IPS-15b (cell line): Measurements from ENCODE around the gene ZFYVE19.

Source experiments
- H3K27me3 ChIP-seq: one replicate; pipeline ENCODE4 v1.6.1; 2013; ENCODE audit warnings: low read length; ENCODE audit not compliant: control insufficient read depth, insufficient read depth
- H3K36me3 ChIP-seq: one replicate; pipeline ENCODE4 v1.6.1; 2013; ENCODE audit warnings: low read length; ENCODE audit not compliant: control insufficient read depth, insufficient read depth
- H3K4me1 ChIP-seq: one replicate; pipeline ENCODE4 v1.6.1; 2013; ENCODE audit warnings: mild to moderate bottlenecking, low read length; ENCODE audit not compliant: control insufficient read depth, insufficient read depth
- H3K4me3 ChIP-seq: one replicate; pipeline ENCODE4 v1.5.1; 2013; ENCODE audit warnings: low read depth, low read length
- H3K9ac ChIP-seq: one replicate; pipeline ENCODE4 v1.6.1; 2013; ENCODE audit warnings: low read depth, mild to moderate bottlenecking, low read length
- H3K9me3 ChIP-seq: one replicate; pipeline ENCODE4 v1.6.1; 2013; ENCODE audit warnings: mild to moderate bottlenecking, low read length; ENCODE audit not compliant: control insufficient read depth, insufficient read depth

Gene ZFYVE19

DNA sequence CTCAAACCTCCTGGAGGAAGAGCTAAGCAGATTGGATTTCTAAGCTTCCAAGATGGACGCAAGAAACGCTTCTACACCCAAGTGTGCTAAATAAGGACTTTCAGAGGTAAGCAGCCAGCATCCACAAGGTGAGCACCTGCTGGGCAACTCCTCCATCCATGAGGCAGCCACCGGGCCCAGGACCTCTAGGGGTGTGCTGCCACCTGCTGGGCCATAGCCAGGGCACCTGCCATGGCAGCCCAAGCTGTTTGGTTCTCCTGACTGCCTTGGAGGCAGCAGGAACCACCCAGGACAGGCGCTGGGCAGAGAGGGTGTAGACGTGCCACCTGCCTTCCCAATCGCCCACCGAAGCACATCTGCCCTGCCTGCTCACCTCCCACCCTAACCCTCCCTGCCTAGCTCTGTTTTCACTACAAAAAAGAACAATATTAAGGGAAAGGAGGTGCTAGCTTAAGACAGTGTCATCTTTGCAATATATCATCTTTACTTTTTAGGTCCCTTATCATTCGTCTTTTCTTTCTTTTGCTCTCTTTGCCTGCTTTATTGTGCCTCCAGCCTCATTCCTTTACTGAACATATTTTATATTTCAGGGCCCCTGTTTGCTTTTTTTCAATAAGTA, 24.2 kb upstream of the ZFYVE19 start:
- H3K9ac ChIP-seq: no peak overlapping the region
- peaks cover 20% of the 10 kb centered on the region for H3K4me1 ChIP-seq
- H3K27me3 ChIP-seq: no peaks in the 10 kb centered on the region
- H3K9me3 ChIP-seq: no peaks in the 10 kb centered on the region
- peaks cover 3% of the 10 kb centered on the region for H3K36me3 ChIP-seq
- H3K4me3 ChIP-seq: no peak overlapping the region

DNA sequence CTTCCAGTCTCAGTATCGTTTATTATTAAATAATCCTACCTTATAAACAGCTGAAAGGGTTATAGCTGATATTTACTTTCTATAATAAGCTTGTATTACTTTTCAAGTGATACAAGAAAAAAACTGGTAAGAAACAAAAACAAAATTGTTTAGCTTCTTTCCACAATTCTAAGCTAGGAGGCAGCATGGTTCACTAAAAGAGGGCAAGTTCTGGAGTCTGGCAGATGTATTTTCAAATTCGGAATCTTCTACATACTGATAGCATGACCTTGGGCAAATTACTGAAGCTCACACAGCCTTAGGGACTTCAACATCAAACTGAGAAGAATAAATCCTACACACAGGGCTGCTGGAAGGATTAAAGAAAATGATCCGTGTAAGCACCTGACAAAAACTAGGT, 21.7 kb upstream of the ZFYVE19 start:
- no peak overlapping the region for H3K4me3 ChIP-seq
- H3K9me3 ChIP-seq: no peaks in the 10 kb centered on the region
- H3K27me3 ChIP-seq: no peaks in the 10 kb centered on the region
- peaks cover 31% of the 10 kb centered on the region for H3K4me1 ChIP-seq
- no peak overlapping the region for H3K9ac ChIP-seq
- no peaks in the 10 kb centered on the region for H3K36me3 ChIP-seq

DNA sequence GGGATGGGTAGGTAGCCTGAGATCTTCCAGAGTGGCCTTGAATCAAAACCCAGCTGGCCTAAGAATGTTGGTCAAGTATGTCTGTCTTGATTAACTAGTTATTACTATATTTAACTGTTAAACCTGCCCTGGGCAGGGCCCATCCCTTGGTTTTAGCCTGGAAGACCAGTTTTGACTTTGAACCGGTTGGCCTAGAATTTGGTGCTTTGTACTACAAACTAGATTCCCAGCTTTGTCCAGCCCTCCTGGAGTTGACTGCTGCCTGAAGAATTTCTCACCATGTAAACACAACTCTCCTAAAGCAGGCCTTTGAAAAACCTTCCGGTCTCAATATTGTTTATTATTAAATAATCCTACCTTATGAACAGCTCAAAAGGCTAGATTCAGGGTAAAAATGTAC, 21.1 kb upstream of the ZFYVE19 start:
- Histone ChIP-seq H3K4me3 (no peak overlapping the region), H3K4me1 (peaks cover 31% of the 10 kb centered on the region), H3K36me3 (no peaks in the 10 kb centered on the region), H3K9ac (no peak overlapping the region), H3K27me3 (no peaks in the 10 kb centered on the region), H3K9me3 (no peaks in the 10 kb centered on the region)

DNA sequence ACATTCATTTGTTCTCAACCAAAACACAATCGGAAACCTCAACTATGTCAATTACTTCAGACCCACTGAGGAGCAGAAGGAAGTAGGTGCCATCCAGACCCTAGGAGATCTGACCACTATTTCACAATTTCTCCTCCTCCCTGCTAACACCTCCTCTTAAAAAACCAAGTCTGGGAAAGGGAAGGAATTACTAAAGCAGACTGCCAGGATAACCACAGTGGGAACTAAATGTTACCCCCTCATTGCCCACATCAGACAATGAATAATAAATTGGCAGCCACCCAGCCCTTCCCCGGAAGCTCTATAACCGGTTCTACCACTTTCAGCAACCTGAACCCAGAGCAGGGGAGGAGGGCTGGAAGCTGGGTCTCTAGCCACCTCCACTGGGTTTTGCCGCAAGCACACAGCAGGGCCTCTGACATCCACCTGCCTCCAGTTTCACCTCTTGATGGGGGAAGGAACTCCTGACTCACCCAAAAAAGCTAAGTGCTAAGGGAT, 19.5 kb upstream of the ZFYVE19 start:
- H3K9me3 ChIP-seq: no peaks in the 10 kb centered on the region
- H3K4me1 ChIP-seq: peaks cover 30% of the 10 kb centered on the region
- no peak overlapping the region for H3K4me3 ChIP-seq
- H3K9ac ChIP-seq: no peak overlapping the region
- no peaks in the 10 kb centered on the region for H3K27me3 ChIP-seq
- H3K36me3 ChIP-seq: no peaks in the 10 kb centered on the region

DNA sequence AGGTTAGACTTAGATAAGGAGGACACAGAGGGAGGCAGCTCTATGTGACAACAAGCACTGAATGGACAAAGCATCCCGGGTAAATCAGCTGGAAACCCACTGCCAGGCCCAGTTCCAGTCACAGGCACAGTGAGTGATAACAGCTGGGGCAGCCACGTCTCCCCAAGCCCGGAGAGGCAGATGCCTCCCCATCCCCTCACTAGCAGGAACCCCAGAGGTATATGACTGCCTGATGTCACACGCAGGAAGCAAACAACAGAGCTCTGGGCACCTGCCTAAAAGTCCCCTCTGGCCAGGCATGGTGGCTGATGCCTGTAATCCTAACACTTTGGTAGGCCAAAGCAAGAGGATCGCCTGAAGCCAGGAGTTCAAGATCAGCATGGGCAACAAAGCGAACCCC, 18.9 kb upstream of the ZFYVE19 start:
- H3K27me3 ChIP-seq: no peaks in the 10 kb centered on the region
- peaks cover 26% of the 10 kb centered on the region for H3K4me1 ChIP-seq
- no peaks in the 10 kb centered on the region for H3K36me3 ChIP-seq
- H3K9ac ChIP-seq: no peak overlapping the region
- H3K4me3 ChIP-seq: no peak overlapping the region
- no peaks in the 10 kb centered on the region for H3K9me3 ChIP-seq

DNA sequence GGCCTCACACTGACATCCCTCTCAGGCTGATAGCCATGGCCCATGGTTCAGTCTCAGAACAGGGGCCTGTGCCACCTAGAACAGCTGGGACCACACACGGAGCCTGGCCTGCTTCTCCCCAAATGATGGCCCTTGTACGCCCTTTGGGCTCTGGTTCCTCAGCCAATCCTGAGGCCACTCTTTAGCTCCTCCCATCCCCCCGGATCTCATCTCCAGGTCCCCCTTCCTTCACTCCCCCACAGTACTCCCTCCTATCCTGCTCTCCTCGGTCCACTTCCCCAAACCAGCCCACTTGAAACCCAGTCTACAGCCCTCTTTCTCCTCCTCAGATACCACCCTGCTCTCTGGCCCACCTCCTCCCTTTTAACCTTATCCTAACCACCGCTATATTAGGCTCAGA, 17.8 kb upstream of the ZFYVE19 start:
- no peaks in the 10 kb centered on the region for H3K36me3 ChIP-seq
- no peaks in the 10 kb centered on the region for H3K27me3 ChIP-seq
- H3K4me3 ChIP-seq: no peak overlapping the region
- no peak overlapping the region for H3K9ac ChIP-seq
- no peaks in the 10 kb centered on the region for H3K9me3 ChIP-seq
- H3K4me1 ChIP-seq: peaks cover 25% of the 10 kb centered on the region

DNA sequence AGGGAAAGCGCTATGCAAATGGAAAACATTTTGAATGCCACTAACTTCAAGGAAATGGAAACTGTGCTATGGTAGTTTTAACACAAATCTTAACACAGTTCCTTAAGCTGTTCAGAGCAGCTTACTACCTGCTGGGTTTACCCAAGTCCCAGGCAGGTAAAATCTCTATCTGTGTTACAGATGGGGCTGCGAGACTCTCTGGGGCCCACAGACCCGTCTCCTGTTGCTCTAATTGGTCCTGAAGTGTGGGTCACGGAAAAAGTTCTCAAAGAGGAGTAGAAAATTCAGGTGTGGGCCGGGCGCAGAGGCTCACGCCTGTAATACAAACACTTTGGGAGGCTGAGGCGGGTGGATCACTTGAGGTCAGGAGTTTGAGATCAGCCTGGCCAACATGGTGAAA, 16.9 kb upstream of the ZFYVE19 start:
- Histone ChIP-seq H3K27me3 (no peaks in the 10 kb centered on the region), H3K9me3 (no peaks in the 10 kb centered on the region), H3K9ac (no peak overlapping the region), H3K36me3 (no peaks in the 10 kb centered on the region), H3K4me3 (no peak overlapping the region), H3K4me1 (peaks cover 25% of the 10 kb centered on the region)

DNA sequence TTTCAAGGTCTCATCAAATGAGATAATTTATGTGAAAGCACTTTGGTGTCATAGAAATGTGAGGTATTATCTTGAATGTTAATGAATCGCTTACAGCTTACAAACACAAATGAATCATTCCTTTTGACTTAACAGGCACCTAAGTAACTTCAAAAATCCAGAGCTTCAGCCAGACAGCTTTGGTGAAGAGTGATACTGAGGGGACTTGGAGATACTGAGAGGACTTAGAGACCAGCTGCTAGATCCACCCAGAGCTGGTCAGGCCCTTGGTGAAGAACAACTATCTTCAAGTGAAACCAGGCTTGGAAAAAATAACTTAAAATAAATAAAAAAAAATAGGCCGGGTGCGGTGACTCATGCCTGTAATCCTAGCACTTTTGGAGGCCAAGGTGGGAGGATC, 16.2 kb upstream of the ZFYVE19 start:
- H3K4me3 ChIP-seq: no peak overlapping the region
- H3K36me3 ChIP-seq: no peaks in the 10 kb centered on the region
- H3K9ac ChIP-seq: no peak overlapping the region
- peaks cover 25% of the 10 kb centered on the region for H3K4me1 ChIP-seq
- no peaks in the 10 kb centered on the region for H3K9me3 ChIP-seq
- no peaks in the 10 kb centered on the region for H3K27me3 ChIP-seq

DNA sequence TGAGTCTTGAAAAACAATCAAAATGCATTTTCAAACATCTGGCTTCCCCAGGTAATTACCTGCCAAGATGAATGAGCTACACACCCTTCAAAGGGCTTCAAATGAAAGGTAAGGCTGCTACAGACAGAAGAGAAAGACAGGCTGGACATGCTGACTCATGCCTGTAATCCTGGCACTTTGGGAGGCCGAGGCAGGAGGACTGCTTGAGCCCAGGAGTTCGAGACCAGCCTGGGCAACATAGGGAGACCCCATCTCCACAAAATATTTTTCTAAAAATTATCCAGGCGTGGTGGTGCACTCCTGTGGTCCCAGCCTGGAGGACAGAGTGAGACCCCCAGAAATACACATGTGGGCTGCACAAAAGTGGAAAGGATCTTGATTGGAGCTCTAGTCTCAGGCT, 14.5 kb upstream of the ZFYVE19 start:
- no peak overlapping the region for H3K9ac ChIP-seq
- H3K27me3 ChIP-seq: no peaks in the 10 kb centered on the region
- peaks cover 16% of the 10 kb centered on the region for H3K4me1 ChIP-seq

DNA sequence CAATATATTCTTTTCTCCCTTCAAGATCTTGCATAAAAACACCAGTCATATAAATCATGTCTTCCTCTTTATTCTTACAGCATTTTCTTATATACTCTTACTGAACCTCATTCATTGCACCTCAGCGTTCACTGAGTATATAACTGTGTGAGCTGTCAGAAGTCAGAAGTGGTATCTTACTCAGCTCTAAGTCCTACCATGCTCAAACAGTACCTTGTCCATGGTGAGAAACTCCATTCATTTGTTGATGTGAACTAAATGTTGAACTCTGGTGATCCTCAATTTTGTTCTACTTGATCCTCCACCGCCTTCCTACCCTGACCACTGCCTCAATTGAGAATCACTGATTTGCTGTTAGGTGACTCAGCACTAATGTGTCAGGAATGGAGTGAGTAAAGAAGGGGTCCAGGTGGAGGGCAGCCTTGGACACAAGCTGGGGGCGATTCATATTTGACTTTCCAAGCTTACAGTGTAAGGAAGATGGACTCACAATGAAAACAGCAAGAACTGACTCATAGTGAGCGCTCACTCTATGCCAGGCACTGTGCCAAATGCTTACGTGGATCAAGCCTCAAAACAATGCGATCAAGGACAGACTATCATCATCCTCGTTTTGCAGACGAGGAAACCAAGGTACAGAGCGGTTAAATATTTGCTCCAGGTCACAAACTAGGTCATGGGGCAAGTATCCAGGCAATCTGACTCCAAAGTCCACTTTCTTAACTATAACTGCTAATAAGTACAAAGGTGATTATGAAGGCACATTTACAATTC, 13.5 kb upstream of the ZFYVE19 start:
- H3K9ac ChIP-seq: no peak overlapping the region
- H3K4me1 ChIP-seq: peaks cover 13% of the 10 kb centered on the region
- no peak overlapping the region for H3K4me3 ChIP-seq
- H3K27me3 ChIP-seq: no peaks in the 10 kb centered on the region
- H3K9me3 ChIP-seq: no peaks in the 10 kb centered on the region
- H3K36me3 ChIP-seq: no peaks in the 10 kb centered on the region

More for the DNA sequence above, 14.5 kb upstream of the ZFYVE19 start:
- Histone ChIP-seq H3K36me3 (no peaks in the 10 kb centered on the region), H3K4me3 (no peak overlapping the region), H3K9me3 (no peaks in the 10 kb centered on the region)

DNA sequence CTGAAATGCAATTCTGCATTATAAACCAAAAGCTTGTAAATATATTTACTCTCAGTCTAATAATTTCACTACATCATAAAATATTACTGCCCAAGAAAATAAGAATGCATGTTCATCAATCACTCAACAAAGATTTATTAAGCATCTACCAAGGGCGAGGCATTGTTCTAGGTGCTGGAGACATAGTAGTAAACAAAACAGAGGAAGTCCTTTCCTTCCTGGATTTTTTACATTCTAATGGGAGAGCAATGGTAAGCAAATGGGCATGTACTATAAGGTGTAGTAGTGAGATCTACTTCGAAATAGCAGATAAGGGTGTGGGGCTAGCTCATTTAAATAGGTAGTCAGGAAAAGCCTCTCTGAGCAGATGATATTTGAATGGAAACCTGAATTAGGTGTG, 10.8 kb upstream of the ZFYVE19 start:
- no peak overlapping the region for H3K4me3 ChIP-seq
- H3K36me3 ChIP-seq: no peaks in the 10 kb centered on the region
- H3K9ac ChIP-seq: no peak overlapping the region
- no peaks in the 10 kb centered on the region for H3K27me3 ChIP-seq
- H3K9me3 ChIP-seq: no peaks in the 10 kb centered on the region
- peaks cover 15% of the 10 kb centered on the region for H3K4me1 ChIP-seq

DNA sequence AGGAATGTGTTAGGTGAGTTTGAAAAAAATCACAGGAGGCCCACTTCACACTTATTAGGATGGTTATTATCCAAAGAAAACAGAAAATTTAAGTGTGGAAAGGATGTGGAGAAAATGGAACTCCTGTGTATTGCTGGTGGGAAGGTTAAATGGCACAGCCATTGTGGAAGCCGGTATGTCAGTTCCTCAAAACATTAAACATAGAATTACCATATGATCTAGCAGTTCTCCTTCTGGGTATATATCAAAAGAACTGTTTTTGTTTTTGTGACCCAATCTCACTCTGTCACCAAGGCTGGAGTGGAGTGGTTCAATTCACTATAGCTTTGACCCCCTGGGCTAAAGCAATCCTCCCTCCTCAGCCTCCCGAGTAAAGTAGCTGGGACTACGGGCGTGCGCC, 10.4 kb upstream of the ZFYVE19 start:
- no peak overlapping the region for H3K4me3 ChIP-seq
- H3K9me3 ChIP-seq: no peaks in the 10 kb centered on the region
- H3K36me3 ChIP-seq: no peaks in the 10 kb centered on the region
- peaks cover 15% of the 10 kb centered on the region for H3K4me1 ChIP-seq
- no peak overlapping the region for H3K9ac ChIP-seq
- no peaks in the 10 kb centered on the region for H3K27me3 ChIP-seq
